GM19467 (cell line): ENCODE results near the gene NUP155.
A peak's percentile ranks its signal among the peaks of the same experiment; 100 is the strongest.
"Not testable (repeated sequence)": the region's sequence is repeated elsewhere in the genome, so short reads cannot be mapped to it uniquely, and the experiment has no call there.

Experiments used
- ATAC-seq: cut with Tn5 transposase; IDR thresholded peaks from one replicate; pipeline ENCODE4 v1.9.1; 2021; ENCODE audit warnings: mild to moderate bottlenecking, moderate library complexity; ENCODE audit not compliant: unreplicated experiment

NUP155 gene

DNA sequence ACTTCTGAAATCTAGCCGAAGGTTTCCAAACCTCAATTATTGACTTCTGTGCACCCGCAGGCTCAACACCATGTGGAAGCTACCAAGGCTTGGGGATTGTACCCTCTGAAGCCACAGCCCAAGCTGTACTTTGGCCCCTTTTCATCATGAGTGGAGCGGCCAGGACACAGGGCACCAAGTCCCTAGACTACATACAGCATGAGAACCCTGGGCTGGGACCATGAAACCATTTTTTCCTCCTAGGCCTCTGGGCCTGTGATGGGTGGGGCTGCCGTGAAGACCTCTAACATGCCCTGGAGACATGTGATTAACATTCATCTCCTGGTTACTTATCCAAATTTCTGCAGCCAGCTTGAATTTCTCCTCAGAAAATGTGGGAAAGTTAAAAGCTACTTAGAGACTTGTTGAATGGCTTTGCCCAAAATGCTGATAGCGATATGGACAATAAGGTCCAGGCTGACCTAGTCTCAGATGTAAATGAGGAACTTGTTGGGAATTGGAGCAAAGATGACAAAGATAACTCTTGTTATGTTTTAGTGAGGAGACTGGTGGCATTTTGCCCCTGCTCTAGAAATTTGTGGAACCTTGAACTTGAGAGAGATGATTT lies 87.6 kb downstream of the NUP155 start:
- no peak for ATAC-seq

DNA sequence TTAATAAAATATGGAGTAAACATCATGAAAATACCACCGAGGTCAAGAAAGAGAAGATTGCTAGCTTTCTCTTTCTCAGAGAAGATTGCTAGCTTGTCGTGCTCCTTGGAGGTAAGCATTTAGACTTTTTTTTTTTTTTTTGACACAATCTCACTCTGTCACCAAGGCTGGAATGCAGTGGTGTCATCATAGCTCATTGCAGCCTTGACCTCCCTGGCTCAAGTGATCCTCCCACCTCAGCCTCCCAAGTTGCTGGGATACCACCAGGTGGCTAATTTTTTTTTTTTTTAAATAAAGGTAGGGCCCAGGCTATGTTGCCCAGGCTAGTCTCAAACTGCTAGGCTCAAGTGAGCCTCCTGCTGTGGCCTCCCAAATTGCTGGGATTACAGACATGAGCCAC lies 95.4 kb downstream of the NUP155 start:
- no peak for ATAC-seq

DNA sequence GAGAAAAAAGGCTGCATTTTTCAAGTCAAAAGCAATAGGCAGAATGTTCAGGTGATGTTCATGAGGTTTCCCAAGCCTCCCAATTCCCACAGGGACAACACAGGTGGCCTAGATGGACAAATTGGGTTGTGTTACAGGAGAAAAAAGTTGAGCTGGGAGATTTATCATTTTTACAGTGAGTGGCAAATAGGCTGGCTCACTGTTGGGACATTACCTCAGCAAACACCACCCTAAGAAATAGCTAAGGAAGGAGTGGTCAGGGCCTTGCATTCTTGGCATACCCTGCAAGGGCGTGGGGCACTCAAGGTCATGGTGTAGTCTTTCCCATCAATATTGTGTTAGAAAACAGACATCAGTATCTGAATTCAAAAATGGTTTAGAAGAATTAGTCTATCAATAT lies 98.4 kb downstream of the NUP155 start:
- no peak for ATAC-seq

DNA sequence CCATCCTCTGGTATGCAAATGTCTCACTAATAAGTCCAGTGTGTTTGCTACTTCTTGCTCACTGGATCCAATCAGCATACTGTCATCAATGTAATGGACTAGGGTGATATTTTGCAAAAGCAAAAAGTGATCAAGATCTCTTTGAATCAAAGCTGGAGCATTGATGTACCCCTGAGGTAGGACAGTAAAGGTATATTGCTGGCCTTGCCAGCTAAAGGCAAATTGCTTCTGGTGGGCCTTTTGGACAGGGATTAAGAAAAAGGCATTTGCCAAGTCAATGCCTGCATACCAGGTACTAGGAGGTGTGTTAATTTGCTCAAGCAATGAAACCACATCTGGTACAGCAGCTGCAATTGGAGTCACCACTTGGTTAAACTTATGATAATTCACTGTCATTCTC lies 102.8 kb downstream of the NUP155 start:
- ATAC-seq = not testable (repeated sequence)

DNA sequence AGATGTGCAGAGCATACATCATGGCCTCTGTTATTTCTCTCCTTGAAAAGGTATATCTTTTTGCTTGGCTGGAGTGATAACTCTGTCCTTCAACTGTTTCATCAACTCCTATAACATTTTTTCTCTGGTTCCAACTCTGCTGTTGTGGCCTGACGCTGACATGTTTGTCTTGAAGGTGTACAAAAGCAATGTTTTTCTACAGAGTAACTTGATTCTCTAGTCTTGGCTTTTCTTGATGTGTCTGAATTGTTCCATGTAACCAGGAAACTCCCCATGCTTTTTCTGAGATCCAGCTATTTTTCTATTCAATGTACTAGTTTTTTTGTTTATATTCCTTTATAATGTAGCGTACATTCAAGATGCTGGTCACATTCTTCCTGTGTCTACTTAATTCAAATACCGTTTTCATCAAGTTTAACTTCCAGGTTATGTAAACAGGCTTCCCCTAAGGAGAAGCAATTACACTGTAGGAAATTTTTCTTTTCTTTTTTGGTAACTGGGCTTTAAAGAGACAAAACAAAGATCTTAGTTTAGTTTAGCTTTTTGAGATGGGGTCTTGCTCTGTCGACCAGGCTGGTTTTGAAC lies 115.0 kb downstream of the NUP155 start:
- ATAC-seq = no peak

DNA sequence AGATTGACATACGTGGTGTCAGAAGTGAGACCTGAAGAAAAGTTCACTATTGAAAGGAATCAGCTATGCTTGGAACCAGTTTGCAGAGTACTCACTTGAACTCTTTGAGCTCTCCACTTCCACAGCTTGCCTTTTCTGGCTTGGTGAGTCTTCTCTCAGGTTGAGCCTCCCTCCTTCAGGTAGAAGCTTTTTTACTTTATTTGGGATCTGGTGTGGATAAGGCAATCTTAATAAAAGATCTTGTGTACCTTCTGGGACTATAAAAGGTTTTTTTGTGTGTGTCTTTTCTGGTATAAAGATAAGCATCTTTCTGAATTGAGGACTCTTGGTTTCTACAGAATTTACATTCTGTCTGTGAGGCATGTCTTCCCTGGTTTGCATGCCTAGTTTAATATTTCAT lies 116.3 kb downstream of the NUP155 start:
- ATAC-seq = no peak

DNA sequence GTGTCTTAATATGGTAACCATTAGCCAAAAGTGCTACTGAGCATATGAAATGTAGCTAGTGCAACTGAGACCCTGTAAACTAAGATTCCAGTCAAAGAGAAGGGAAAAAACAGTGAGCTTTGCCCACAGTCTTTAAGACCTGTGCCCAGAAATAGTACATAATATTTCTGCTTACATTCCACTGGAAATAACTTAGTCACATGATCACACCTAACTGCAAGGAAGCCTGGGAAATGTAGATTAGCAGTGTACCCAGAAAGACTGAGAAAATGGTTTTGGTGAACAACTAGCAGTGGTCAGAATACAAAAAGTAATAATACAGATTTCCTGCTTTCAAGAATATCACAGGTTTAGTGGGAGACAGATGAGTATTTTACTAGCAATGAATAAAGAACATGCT lies 119.2 kb downstream of the NUP155 start:
- ATAC-seq = no peak

DNA sequence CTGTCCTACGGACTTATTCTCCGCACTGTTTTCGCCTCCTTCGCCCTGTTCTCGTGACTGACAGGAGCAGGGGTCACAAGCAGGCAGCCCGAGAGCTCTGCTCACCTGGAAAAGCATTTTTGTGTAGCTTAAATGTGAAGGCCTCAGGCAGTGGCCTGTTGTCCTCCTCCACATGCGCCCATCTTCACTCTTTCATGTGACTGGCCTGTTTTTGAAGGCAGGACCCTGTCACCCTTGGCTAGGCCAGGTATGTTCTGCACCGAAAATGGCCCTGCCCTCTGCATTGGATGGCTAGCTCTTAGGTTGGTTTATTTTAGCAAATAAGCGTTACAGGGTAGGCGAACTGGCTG lies 121.1 kb downstream of the NUP155 start:
- ATAC-seq = no peak

DNA sequence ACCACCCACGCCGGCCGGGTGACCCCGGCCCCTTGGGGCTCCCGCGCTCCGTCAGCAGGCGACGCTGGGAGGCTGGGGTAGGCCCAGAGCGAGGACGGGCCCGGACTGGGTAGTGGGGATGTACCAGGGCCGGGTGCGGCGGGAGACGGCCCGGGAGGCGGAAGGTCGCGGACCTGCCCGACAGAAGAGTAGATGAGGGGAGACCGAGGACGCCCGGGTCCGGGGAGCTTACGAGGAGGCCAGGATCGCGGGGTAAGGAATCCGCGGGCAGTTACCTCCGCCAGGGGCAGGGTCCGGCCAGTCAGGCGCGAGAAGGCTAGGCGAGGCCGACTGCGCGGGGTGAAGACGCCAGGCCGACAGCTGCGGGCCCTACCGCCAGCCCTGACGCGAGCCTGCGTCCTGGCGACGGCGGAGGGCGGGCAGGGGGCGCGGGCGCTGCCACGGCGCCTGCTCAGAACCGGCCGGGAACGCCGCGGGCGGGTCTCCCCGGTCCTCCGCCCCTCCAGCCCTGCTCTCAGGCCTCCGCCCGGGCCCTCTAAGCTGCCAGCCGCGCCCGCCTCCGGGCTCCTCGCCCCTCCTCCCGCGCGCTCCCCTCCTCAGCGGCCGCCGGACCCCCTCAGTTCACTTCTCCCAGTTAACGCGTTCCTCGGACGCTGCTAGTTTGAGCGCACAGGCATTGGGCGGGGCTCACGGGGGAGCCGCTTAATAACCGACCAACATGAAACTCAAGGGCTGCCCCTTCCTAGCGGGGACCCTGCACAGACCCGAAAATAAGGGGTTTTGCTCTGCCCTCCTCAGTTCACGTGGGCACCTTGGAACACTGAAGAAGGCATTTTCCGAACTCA lies 121.7 kb downstream of the NUP155 start, which contains the start of gene CPLANE1:
Gene CPLANE1, minus strand, starts transcription at position 407 of the 845 bp plus-strand sequence. CDS start 1,678 bp downstream, outside the sequence.
- peak; percentile 88 for ATAC-seq

DNA sequence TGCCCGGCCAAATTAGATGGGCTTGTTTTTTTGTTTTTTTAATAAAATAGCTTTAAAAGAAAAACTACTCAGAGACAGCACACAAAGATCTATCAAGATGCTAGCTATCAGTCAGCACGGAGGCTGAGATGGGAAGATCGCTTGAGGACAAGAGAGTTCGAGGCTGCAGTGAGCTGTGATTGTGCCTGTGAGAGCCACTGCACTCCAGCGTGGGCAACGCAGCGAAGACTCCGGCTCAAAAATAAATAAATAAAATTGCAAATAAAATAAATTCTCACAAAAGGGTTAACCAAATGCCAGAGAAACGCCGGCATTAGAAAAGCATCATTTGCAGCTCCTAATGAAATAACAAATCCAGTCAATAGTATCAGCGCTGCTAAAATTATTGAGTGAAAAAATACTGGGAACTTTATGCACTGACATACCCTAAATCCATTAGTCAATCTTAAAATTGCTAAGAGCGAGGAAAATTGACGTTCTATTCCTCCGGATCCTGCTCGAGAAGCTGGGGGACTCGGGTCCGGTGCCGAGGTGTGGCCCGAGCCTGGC lies 122.4 kb downstream of the NUP155 start:
- no peak for ATAC-seq

DNA sequence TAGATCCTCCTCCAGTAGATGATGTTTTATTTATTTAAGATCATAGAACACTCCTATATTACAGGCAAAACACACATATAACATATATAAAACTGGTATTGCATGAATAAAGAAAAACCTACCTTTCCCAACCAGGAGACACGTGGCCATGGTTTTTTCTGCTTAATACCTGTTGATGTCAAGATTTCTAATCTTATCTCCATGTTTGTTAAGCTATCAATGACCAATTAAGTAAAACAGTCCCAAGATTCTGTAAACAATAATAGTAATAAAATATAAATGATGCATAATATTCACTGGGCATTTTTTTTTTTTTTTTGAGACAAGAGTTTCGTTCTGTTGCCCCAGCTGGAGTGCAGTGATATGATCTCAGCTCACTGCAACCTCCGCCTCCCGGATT lies 123.4 kb downstream of the NUP155 start:
- no peak for ATAC-seq

DNA sequence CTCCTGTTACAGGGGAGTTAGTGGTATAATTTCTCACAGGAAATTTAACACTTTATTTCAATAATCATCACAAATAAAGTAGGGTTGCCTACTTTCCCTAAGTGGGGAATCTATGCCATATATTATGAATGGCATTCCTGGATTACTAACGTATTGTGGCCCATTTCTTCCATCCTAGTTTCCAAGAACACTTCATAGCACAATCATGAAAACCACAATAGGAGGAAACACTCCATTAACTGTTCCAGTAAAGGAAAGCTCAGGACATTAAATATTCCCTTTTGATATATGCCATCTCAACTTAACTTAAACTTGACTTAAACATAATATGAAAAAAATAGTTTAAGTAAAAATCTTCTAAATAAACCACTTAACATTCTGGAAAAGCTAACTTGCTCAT lies 123.9 kb downstream of the NUP155 start:
- no peak for ATAC-seq
